Liver (tissue), 9 donors: ENCODE results near the gene HSDL2. TPM values are rescaled to one million over a fixed set of nuclear protein-coding genes. Genes with fewer than 3 reads are reported as not detected.

Experiments used
- DNase-seq: peaks from one replicate; pipeline ENCODE4 v3.0.0-alpha.2; 2017; ENCODE audit warnings: low spot score
- H3K27ac ChIP-seq, 2 donors: one replicate each; pipeline ENCODE4 v1.7.0; 2013; ENCODE audit warnings: inconsistent platforms in 2 of 2, low read length in 2 of 2, control low read depth in 1 of 2, low read depth in 1 of 2, mild to moderate bottlenecking in 1 of 2
- H3K27me3 ChIP-seq, 4 donors: one replicate each; pipeline versions ENCODE4 v1.6.1 to v1.7.0; 2013; ENCODE audit warnings: low read length in 3 of 4, inconsistent platforms in 1 of 4, mild to moderate bottlenecking in 1 of 4, moderate library complexity in 1 of 4; ENCODE audit not compliant: control insufficient read depth in 4 of 4, insufficient read depth in 4 of 4
- H3K36me3 ChIP-seq, 4 donors: one replicate each; pipeline versions ENCODE4 v1.6.1 to v1.7.0; 2013; ENCODE audit warnings: low read length in 3 of 4, mild to moderate bottlenecking in 3 of 4, low read depth in 1 of 4, moderate library complexity in 1 of 4; ENCODE audit not compliant: control insufficient read depth in 4 of 4, insufficient read depth in 3 of 4
- H3K4me1 ChIP-seq, 4 donors: one replicate each; pipeline versions ENCODE4 v1.6.1 to v1.7.0; 2013; ENCODE audit warnings: low read length in 3 of 4, mild to moderate bottlenecking in 3 of 4, moderate library complexity in 1 of 4; ENCODE audit not compliant: control insufficient read depth in 4 of 4, insufficient read depth in 4 of 4
- H3K4me3 ChIP-seq, 3 donors: one replicate each; pipeline versions ENCODE4 v1.6.1 to v1.7.0; 2013; ENCODE audit warnings: low read length in 3 of 3, control low read depth in 1 of 3, low read depth in 1 of 3, mild to moderate bottlenecking in 1 of 3
- H3K9ac ChIP-seq, 2 donors: one replicate each; pipeline ENCODE4 v1.7.0; 2013; ENCODE audit warnings: low read length in 2 of 2, mild to moderate bottlenecking in 2 of 2, moderate library complexity in 2 of 2, control low read depth in 1 of 2, low read depth in 1 of 2
- H3K9me3 ChIP-seq, 4 donors: one replicate each; pipeline versions ENCODE4 v1.6.1 to v1.7.0; 2013; ENCODE audit warnings: low read length in 3 of 4; ENCODE audit not compliant: control insufficient read depth in 4 of 4
- EGR1 ChIP-seq, 2 donors: IDR thresholded peaks; 2 replicates each; pipeline ENCODE4 v1.6.1; 2016 to 2018; ENCODE audit warnings: antibody characterized with exemption in 2 of 2, low read depth in 2 of 2
- FOXA1 ChIP-seq: IDR thresholded peaks from 2 replicates; pipeline ENCODE4 v1.6.1; 2016; ENCODE audit warnings: antibody characterized with exemption
- GABPA ChIP-seq, 2 donors: IDR thresholded peaks in 1 of 2; conservative IDR thresholded peaks in 1 of 2; 2 replicates each; pipeline ENCODE4 v1.6.1; 2016; ENCODE audit warnings: antibody characterized with exemption in 2 of 2, mild to moderate bottlenecking in 1 of 2, moderate library complexity in 1 of 2
- HNF4A ChIP-seq, 2 donors: conservative IDR thresholded peaks; 2 replicates each; pipeline ENCODE4 v1.6.1; 2016; ENCODE audit warnings: antibody characterized with exemption in 2 of 2, mild to moderate bottlenecking in 2 of 2
- JUND ChIP-seq, 2 donors: IDR thresholded peaks; 2 replicates each; pipeline ENCODE4 v1.6.1; 2016; ENCODE audit warnings: antibody characterized with exemption in 2 of 2
- MAX ChIP-seq: IDR thresholded peaks from 2 replicates; pipeline ENCODE4 v1.6.1; 2016; ENCODE audit warnings: antibody characterized with exemption
- RAD21 ChIP-seq, 2 donors: IDR thresholded peaks; 2 replicates each; pipeline ENCODE4 v1.6.1; 2016; ENCODE audit warnings: antibody characterized with exemption in 2 of 2, mild to moderate bottlenecking in 2 of 2
- REST ChIP-seq: IDR thresholded peaks from 2 replicates; pipeline ENCODE4 v1.6.1; 2016; ENCODE audit warnings: antibody characterized with exemption, mild to moderate bottlenecking
- RXRA ChIP-seq, 2 donors: IDR thresholded peaks; 2 replicates each; pipeline ENCODE4 v1.6.1; 2017 to 2018; ENCODE audit warnings: antibody characterized with exemption in 2 of 2, mild to moderate bottlenecking in 1 of 2
- SP1 ChIP-seq: IDR thresholded peaks from 2 replicates; pipeline ENCODE4 v1.6.1; 2018; ENCODE audit warnings: antibody characterized with exemption, mild to moderate bottlenecking
- YY1 ChIP-seq: IDR thresholded peaks from 2 replicates; pipeline ENCODE4 v1.6.1; 2016; ENCODE audit warnings: antibody characterized with exemption, mild to moderate bottlenecking
- WGBS: extraction: QIAGEN DNeasy Blood & Tissue Kit; methylation state at CpG from one replicate; pipeline ENCODE4 v1.1.7; 2013; 5-methylcytosine and 5-hydroxymethylcytosine counted together
- polyA plus RNA-seq, 2 donors: library from polyadenylated mRNA; stranded (reverse) in 1 of 2; unstranded in 1 of 2; fragments of 200-250 nt in 1 of 2; fragments of >200 nt in 1 of 2; fragmentation: Nextera tagmentation in 1 of 2; extraction: Ambion mirVana in 1 of 2; gene quantifications; one replicate each; pipeline versions ENCODE4 v1.2.1 to v1.2.3, GENCODE V29; 2013 to 2015
- total RNA-seq, 2 donors: library from RNA; depleted of rRNA; stranded (reverse); fragments of >200 nt; gene quantifications; one replicate each; pipeline ENCODE4 v1.2.3, GENCODE V29; 2014
- TF ChIP-seq, protein P1 (sequence below): IDR thresholded peaks from 2 replicates; pipeline ENCODE4 v1.6.1; 2016; ENCODE audit warnings: antibody characterized with exemption
- donor health status: healthy.
- donor health status: healthy.
- donor health status: healthy.
- donor health status: healthy.
- donor health status: healthy.

Gene HSDL2
- total and polyA plus RNA-seq, 4 donors: 26.1 to 135 (median 79.6) TPM

DNA sequence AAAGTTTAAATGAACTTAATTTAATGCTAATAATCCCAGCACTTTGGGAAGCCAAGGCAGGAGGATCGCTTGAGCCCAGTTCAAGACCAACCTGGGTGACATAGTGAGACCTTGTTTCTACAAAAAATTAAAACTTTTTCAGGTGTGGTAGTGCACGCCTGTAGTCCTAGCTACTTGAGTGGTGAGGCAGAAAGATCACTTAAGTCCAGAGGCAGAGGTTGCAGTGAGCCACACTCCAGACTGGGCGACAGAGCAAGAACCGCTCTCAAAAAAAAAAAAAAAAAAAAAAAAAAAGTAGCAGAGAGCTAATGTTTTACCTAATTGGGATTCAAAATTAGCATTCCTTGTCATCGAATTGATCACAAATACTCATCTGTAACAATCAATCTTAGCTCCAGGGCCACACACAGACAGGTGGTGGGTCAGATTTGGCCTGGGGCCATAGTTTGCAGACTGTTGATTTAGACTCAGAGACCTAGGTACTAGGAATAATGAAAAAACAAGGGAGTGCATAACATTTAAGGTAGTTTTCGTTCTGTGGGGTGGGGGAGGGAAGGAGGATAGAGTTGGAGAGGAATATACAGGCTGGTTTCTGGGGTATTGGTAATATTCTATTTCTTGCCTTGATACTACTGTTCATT is 21.4 kb downstream of the HSDL2 start:
- no peak for DNase-seq
- Histone ChIP-seq H3K4me3 (no peak overlapping the region), H3K27ac (no peak overlapping the region), H3K9me3 (no peaks in the 10 kb centered on the region), H3K27me3 (no peaks in the 10 kb centered on the region), H3K36me3 (peaks cover 0 to 8% (median 3%) of the 10 kb centered on the region in 4 donors), H3K9ac (no peak overlapping the region), H3K4me1 (peaks cover 3 to 22% (median 11%) of the 10 kb centered on the region in 4 donors)
- no peak for TF ChIP-seq EGR1 (IDR thresholded peaks at IDR 0.05; ENCODE audit: low read depth in 2 of 2)
- TF ChIP-seq RXRA (IDR thresholded peaks at IDR 0.05): no peak
- no peak for TF ChIP-seq YY1
- TF ChIP-seq MAX: no peak
- TF ChIP-seq HNF4A (conservative IDR thresholded peaks at IDR 0.05): no peak
- no peak for TF ChIP-seq RAD21 (IDR thresholded peaks at IDR 0.05)
- TF ChIP-seq FOXA1: no peak
- no peak for TF ChIP-seq GABPA (IDR thresholded peaks at IDR 0.05 in 1 of 2, conservative IDR thresholded peaks at IDR 0.05 in 1 of 2)
- no peak for TF ChIP-seq SP1
- 91% methylated on average over 6 of the region's 6 CpGs for WGBS

GRCh38 chr9:112403614-112404201 is 23.8 kb downstream of the HSDL2 start:
- Histone ChIP-seq H3K4me1 (peaks cover 3 to 14% (median 8%) of the 10 kb centered on the region in 4 donors), H3K9me3 (no peaks in the 10 kb centered on the region), H3K27ac (no peak overlapping the region), H3K27me3 (no peaks in the 10 kb centered on the region), H3K9ac (no peak overlapping the region), H3K4me3 (no peak overlapping the region), H3K36me3 (peaks cover 8 to 20% (median 13%) of the 10 kb centered on the region in 4 donors)
- TF ChIP-seq FOXA1: no peak
- TF ChIP-seq, protein P1, sequence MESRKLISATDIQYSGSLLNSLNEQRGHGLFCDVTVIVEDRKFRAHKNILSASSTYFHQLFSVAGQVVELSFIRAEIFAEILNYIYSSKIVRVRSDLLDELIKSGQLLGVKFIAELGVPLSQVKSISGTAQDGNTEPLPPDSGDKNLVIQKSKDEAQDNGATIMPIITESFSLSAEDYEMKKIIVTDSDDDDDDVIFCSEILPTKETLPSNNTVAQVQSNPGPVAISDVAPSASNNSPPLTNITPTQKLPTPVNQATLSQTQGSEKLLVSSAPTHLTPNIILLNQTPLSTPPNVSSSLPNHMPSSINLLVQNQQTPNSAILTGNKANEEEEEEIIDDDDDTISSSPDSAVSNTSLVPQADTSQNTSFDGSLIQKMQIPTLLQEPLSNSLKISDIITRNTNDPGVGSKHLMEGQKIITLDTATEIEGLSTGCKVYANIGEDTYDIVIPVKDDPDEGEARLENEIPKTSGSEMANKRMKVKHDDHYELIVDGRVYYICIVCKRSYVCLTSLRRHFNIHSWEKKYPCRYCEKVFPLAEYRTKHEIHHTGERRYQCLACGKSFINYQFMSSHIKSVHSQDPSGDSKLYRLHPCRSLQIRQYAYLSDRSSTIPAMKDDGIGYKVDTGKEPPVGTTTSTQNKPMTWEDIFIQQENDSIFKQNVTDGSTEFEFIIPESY: no peak
- no peak for TF ChIP-seq JUND (IDR thresholded peaks at IDR 0.05)
- TF ChIP-seq RAD21 (IDR thresholded peaks at IDR 0.05): no peak
- TF ChIP-seq GABPA (IDR thresholded peaks at IDR 0.05 in 1 of 2, conservative IDR thresholded peaks at IDR 0.05 in 1 of 2): no peak
- TF ChIP-seq REST: no peak
- TF ChIP-seq RXRA (IDR thresholded peaks at IDR 0.05): no peak
- TF ChIP-seq MAX: no peak
- 56% methylated on average over 4 of the region's 4 CpGs for WGBS
- DNase-seq: no peak
